ENCODE results near the gene BCL6.
A peak's percentile ranks its signal among the peaks of the same experiment; 100 is the strongest.

BCL6 gene

GRCh38 chr3:187718802-187719201, 26.5 kb downstream of the BCL6 start:
- DNase-seq (ENCODE audit: low read depth): no peak
- H3K4me3 ChIP-seq (ENCODE audit: low read depth, low read length): no peak overlapping the region
- TF ChIP-seq CTCF (IDR thresholded peaks at IDR 0.05; ENCODE audit: low read depth, low read length, missing control alignments): no peak

GRCh38 chr3:187717572-187717971, 27.7 kb downstream of the BCL6 start:
- TF ChIP-seq CTCF (IDR thresholded peaks at IDR 0.05; ENCODE audit: low read depth, low read length, missing control alignments): no peak
- no peak overlapping the region for H3K4me3 ChIP-seq (ENCODE audit: low read depth, low read length)
- DNase-seq (ENCODE audit: low read depth): no peak

GRCh38 chr3:187714404-187714979, 30.8 kb downstream of the BCL6 start:
- peak; percentile 92 for TF ChIP-seq CTCF (IDR thresholded peaks at IDR 0.05; ENCODE audit: low read depth, low read length, missing control alignments)
- H3K4me3 ChIP-seq (ENCODE audit: low read depth, low read length): no peak overlapping the region
- peak; percentile 16 for DNase-seq (ENCODE audit: low read depth)

- H3K4me3 ChIP-seq (ENCODE audit: low read depth, low read length): no peak overlapping the region
- TF ChIP-seq CTCF (IDR thresholded peaks at IDR 0.05; ENCODE audit: low read depth, low read length, missing control alignments): no peak
- DNase-seq (ENCODE audit: low read depth): no peak
Measured at GRCh38 chr3:187713504-187713903, 31.8 kb downstream of the BCL6 start.

GRCh38 chr3:187709155-187709554, 36.1 kb downstream of the BCL6 start:
- DNase-seq (ENCODE audit: low read depth): no peak
- TF ChIP-seq CTCF (IDR thresholded peaks at IDR 0.05; ENCODE audit: low read depth, low read length, missing control alignments): peak; percentile 3
- H3K4me3 ChIP-seq (ENCODE audit: low read depth, low read length): no peak overlapping the region

GRCh38 chr3:187708696-187709095, 36.6 kb downstream of the BCL6 start:
- no peak for TF ChIP-seq CTCF (IDR thresholded peaks at IDR 0.05; ENCODE audit: low read depth, low read length, missing control alignments)
- DNase-seq (ENCODE audit: low read depth): no peak
- no peak overlapping the region for H3K4me3 ChIP-seq (ENCODE audit: low read depth, low read length)

- no peak for TF ChIP-seq CTCF (IDR thresholded peaks at IDR 0.05; ENCODE audit: low read depth, low read length, missing control alignments)
- DNase-seq (ENCODE audit: low read depth): no peak
- no peak overlapping the region for H3K4me3 ChIP-seq (ENCODE audit: low read depth, low read length)
Measured at GRCh38 chr3:187706971-187707370, 38.3 kb downstream of the BCL6 start.

Data from GM12864 (cell line).